Activated CD4-positive, alpha-beta T cell treated with anti-CD3 and anti-CD28 coated beads, Interleukin-10, Interleukin-2, amounts not matched to agents 100 ng/mL and 50 ng/mL, durations not matched to agents 16 hours and 8 hours (primary cell): ENCODE measurements around the gene RPS13.
"Not testable (repeated sequence)": the region's sequence is repeated elsewhere in the genome, so short reads cannot be mapped to it uniquely, and the experiment has no call there.

Experiments used
- DNase-seq: peaks from one replicate; pipeline ENCODE4 v3.0.0-alpha.2; 2020

RPS13 gene

GRCh38 chr11:17034027-17034426 lies 43.4 kb downstream of the RPS13 start:
- DNase-seq = not testable (repeated sequence)

DNA sequence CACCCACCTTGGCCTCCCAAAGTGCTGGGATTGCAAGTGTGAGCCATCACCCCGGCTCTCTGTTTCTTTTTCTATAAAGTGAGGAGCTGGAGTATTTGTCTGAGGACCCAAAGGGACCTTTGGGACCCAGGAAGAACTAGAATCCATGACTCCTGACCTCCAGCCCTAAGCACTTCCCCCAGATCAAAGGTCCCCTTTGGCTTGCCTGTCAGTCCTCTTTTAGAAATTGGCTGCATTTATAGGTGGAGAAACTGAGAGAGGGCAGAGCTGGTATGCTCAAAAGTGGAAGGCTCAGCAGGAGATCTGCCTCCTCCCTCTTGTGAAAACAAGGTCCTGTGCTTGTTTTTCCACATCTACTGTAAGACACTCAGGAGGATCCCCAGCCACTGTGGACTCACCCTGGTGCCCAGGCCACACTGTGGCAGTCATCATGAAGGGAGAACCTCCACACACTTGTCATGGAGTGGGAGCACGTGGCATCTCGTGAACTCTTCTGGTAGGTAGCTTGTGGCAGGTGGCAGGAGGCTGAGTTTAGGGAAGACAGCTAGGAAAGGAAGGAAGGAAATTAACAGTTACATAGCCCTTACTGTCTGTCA lies 50.9 kb downstream of the RPS13 start:
- DNase-seq = no peak

DNA sequence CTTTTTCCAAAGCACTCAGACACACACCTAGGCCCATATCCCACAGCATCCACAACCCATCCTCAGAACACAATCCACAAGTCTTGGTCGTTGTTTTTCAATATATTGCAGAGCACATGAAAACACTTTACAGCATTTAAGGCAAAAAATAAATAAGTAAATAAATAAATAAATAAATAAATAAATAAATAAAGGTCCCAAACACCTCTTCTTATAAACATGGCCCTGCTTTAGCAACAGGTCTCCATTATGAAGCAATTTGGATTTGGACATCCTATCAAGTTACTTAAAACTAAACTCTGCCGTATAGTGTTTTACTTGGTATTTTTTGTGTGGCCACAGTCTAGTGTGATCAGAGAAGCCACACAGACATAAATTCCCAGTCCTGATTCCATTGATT lies 52.5 kb downstream of the RPS13 start:
- no peak for DNase-seq
